ENCODE results near the gene GATB. TPM values are rescaled to one million over a fixed set of nuclear protein-coding genes. Genes with fewer than 3 reads are reported as not detected.

GATB gene
- polyA plus RNA-seq, 3 donors, result 5.5 to 12.2 (median 9.0) TPM

DNA sequence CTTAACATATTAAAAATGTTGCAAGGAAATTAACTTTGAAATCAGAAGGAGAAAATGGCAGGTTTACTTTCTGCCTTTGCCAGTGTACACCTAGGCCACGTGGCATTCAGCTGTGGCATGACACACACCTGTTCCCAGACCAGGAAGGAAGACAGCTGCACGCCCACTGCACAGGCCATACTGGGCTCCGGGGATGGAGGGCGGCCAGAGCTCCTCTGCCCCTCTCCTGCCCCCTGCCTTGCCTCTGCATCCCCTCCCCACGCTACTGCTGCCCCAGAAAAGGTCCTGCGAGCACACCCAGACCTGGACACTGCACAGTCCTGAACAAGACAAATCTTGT, 68.4 kb downstream of the GATB start:
- no peaks in the 10 kb centered on the region for H3K79me2 ChIP-seq (ENCODE audit: insufficient read depth, low read length)
- Mint-ChIP-seq H3K27ac (peak overlapping the region in 1 of 7 donors; percentile 27), H3K9me3 (peaks cover 0 to 2% (median 0%) of the 10 kb centered on the region in 7 donors), H3K4me3 (no peak overlapping the region), H3K36me3 (peaks cover 30 to 41% of the 10 kb centered on the region in 2 donors), H3K27me3 (ENCODE audit: low read depth in 3 of 3) (peaks cover 0 to 2% (median 0%) of the 10 kb centered on the region in 3 donors), H3K4me1 (no peaks in the 10 kb centered on the region)
- DNase-seq, result no peak
- H3K27me3 ChIP-seq (ENCODE audit: control insufficient read depth in 2 of 2, insufficient read depth in 2 of 2, low read length in 2 of 2), result no peaks in the 10 kb centered on the region
- intact Hi-C loops (cut with micrococcal nuclease), result no loop called here
- no peak overlapping the region for H3K9ac ChIP-seq (ENCODE audit: insufficient read depth, low read length, poor library complexity, severe bottlenecking)
- no peak overlapping the region for H3K4me2 ChIP-seq (replicated peaks; ENCODE audit: extremely low read depth, low read length, poor library complexity, severe bottlenecking)
- no peaks in the 10 kb centered on the region for H3K4me1 ChIP-seq (ENCODE audit: control insufficient read depth in 1 of 2, insufficient read depth in 2 of 2, low read length in 2 of 2)
- no peak overlapping the region for H2AFZ ChIP-seq (ENCODE audit: insufficient read depth, low read depth, low read length, poor library complexity, severe bottlenecking)
- no peak overlapping the region for H3K27ac ChIP-seq (ENCODE audit: low read depth in 1 of 2, low read length in 2 of 2)
- TF ChIP-seq, protein P1, sequence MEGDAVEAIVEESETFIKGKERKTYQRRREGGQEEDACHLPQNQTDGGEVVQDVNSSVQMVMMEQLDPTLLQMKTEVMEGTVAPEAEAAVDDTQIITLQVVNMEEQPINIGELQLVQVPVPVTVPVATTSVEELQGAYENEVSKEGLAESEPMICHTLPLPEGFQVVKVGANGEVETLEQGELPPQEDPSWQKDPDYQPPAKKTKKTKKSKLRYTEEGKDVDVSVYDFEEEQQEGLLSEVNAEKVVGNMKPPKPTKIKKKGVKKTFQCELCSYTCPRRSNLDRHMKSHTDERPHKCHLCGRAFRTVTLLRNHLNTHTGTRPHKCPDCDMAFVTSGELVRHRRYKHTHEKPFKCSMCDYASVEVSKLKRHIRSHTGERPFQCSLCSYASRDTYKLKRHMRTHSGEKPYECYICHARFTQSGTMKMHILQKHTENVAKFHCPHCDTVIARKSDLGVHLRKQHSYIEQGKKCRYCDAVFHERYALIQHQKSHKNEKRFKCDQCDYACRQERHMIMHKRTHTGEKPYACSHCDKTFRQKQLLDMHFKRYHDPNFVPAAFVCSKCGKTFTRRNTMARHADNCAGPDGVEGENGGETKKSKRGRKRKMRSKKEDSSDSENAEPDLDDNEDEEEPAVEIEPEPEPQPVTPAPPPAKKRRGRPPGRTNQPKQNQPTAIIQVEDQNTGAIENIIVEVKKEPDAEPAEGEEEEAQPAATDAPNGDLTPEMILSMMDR (IDR thresholded peaks at IDR 0.05), result no peak
- H3K4me3 ChIP-seq (replicated peaks in 1 of 3; ENCODE audit: low read depth in 2 of 3, low read length in 3 of 3), result no peak overlapping the region
- no peaks in the 10 kb centered on the region for H3K9me3 ChIP-seq (replicated peaks in 1 of 2; ENCODE audit: control insufficient read depth in 1 of 2, insufficient read depth in 1 of 2, low read length in 2 of 2)
- peaks cover 5 to 19% of the 10 kb centered on the region in 2 donors for H3K36me3 ChIP-seq (replicated peaks in 1 of 2; ENCODE audit: control insufficient read depth in 1 of 2, insufficient read depth in 2 of 2, low read length in 2 of 2)
- WGBS (ENCODE audit: insufficient coverage), result 96% methylated on average over 4 of the region's 6 CpGs
- no peaks in the 10 kb centered on the region for H4K20me1 ChIP-seq (ENCODE audit: insufficient read depth, low read length)

GRCh38 chr4:151691639-151692442, 69.0 kb downstream of the GATB start:
- Mint-ChIP-seq H3K27me3 (ENCODE audit: low read depth in 3 of 3) (peaks cover 0 to 2% (median 0%) of the 10 kb centered on the region in 3 donors), H3K27ac (peak overlapping the region in 1 of 7 donors; percentile 6), H3K36me3 (peaks cover 32 to 45% of the 10 kb centered on the region in 2 donors), H3K4me3 (no peak overlapping the region), H3K4me1 (no peaks in the 10 kb centered on the region), H3K9me3 (no peaks in the 10 kb centered on the region)
- Histone ChIP-seq H3K36me3 (replicated peaks in 1 of 2; ENCODE audit: control insufficient read depth in 1 of 2, insufficient read depth in 2 of 2, low read length in 2 of 2) (peaks cover 5 to 20% of the 10 kb centered on the region in 2 donors), H3K4me3 (replicated peaks in 1 of 3; ENCODE audit: low read depth in 2 of 3, low read length in 3 of 3) (no peak overlapping the region), H3K79me2 (ENCODE audit: insufficient read depth, low read length) (no peaks in the 10 kb centered on the region), H3K4me2 (replicated peaks; ENCODE audit: extremely low read depth, low read length, poor library complexity, severe bottlenecking) (no peak overlapping the region), H3K27me3 (ENCODE audit: control insufficient read depth in 2 of 2, insufficient read depth in 2 of 2, low read length in 2 of 2) (no peaks in the 10 kb centered on the region), H2AFZ (ENCODE audit: insufficient read depth, low read depth, low read length, poor library complexity, severe bottlenecking) (no peak overlapping the region), H3K9me3 (replicated peaks in 1 of 2; ENCODE audit: control insufficient read depth in 1 of 2, insufficient read depth in 1 of 2, low read length in 2 of 2) (no peaks in the 10 kb centered on the region), H4K20me1 (ENCODE audit: insufficient read depth, low read length) (no peaks in the 10 kb centered on the region), H3K4me1 (ENCODE audit: control insufficient read depth in 1 of 2, insufficient read depth in 2 of 2, low read length in 2 of 2) (no peaks in the 10 kb centered on the region), H3K27ac (ENCODE audit: low read depth in 1 of 2, low read length in 2 of 2) (no peak overlapping the region), H3K9ac (ENCODE audit: insufficient read depth, low read length, poor library complexity, severe bottlenecking) (no peak overlapping the region)
- intact Hi-C loops (cut with micrococcal nuclease), result no loop called here
- 96% methylated on average over 11 of the region's 14 CpGs for WGBS (ENCODE audit: insufficient coverage)
- TF ChIP-seq, protein P1 (IDR thresholded peaks at IDR 0.05), result no peak
- no peak for DNase-seq

All from CD14-positive monocyte (primary cell).